B cell (primary cell): ENCODE results near the gene UNC79. TPM values are rescaled to one million over a fixed set of nuclear protein-coding genes. Genes with fewer than 3 reads are reported as not detected.

Experiments used
- ATAC-seq: fragments of 200-7000 bp; cut with Tn5 transposase; one replicate; pipeline ENCODE4 v1.10.0; 2021; ENCODE audit warnings: low read depth, mild to moderate bottlenecking, moderate number of reproducible peaks, moderate library complexity
- CTCF ChIA-PET: fragments of 350-600 bp; sonication (Branson Sonifier 250); formaldehyde crosslinking; loops from one replicate; lab custom pipeline; 2021; ENCODE audit warnings: antibody characterized with exemption, inconsistent platforms; lab: Charles Lee
- POLR2A ChIA-PET: fragments of 350-600 bp; sonication (Branson Sonifier 250); formaldehyde crosslinking; loops from one replicate; lab custom pipeline; 2021; ENCODE audit warnings: antibody characterized with exemption; lab: Charles Lee
- DNase-seq: peaks from one replicate; pipeline ENCODE4 v3.0.0; 2013
- H2AFZ ChIP-seq: 2 replicates; pipeline ENCODE4 v1.6.1; 2012; ENCODE audit warnings: mild to moderate bottlenecking, low read depth, low read length; ENCODE audit not compliant: insufficient read depth, poor library complexity, severe bottlenecking
- H3K27ac ChIP-seq, 2 donors: 1 replicate in 1 of 2; 2 replicates in 1 of 2; pipeline ENCODE4 v1.5.1; 2012 to 2013; ENCODE audit warnings: low read length in 2 of 2, mild to moderate bottlenecking in 2 of 2, moderate library complexity in 1 of 2
- H3K27me3 ChIP-seq, 4 experiments: fragments of 200-600 bp in 1 of 4; sonication (generic) in 1 of 4; replicated peaks in 1 of 4; 1 replicate in 2 of 4; 2 replicates in 2 of 4; pipeline versions ENCODE4 v1.6.1 to v1.7.0; 2013 to 2016; ENCODE audit warnings: low read length in 3 of 4, mild to moderate bottlenecking in 2 of 4, mixed read lengths in 1 of 4, moderate library complexity in 1 of 4; ENCODE audit not compliant: insufficient read depth in 4 of 4, control insufficient read depth in 3 of 4; ENCODE audit errors: control extremely low read depth in 1 of 4
- H3K36me3 ChIP-seq, 2 experiments: replicated peaks in 1 of 2; 1 replicate in 1 of 2; 2 replicates in 1 of 2; pipeline versions ENCODE4 v1.6.1 to v1.7.1; 2013; ENCODE audit warnings: low read length in 1 of 2; ENCODE audit not compliant: insufficient read depth in 2 of 2, control insufficient read depth in 1 of 2; ENCODE audit errors: control extremely low read depth in 1 of 2, extremely low read depth in 1 of 2
- H3K4me1 ChIP-seq, 2 donors: fragments of 200-600 bp in 1 of 2; sonication (generic) in 1 of 2; 1 replicate in 1 of 2; 2 replicates in 1 of 2; pipeline versions ENCODE4 v1.5.1 to v1.6.1; 2013 to 2017; ENCODE audit warnings: low read length in 2 of 2; ENCODE audit not compliant: control insufficient read depth in 2 of 2, insufficient read depth in 2 of 2
- H3K4me2 ChIP-seq: replicated peaks from 2 replicates; pipeline ENCODE3; 2012; ENCODE audit warnings: mild to moderate bottlenecking, low read depth, low read length; ENCODE audit not compliant: poor library complexity, severe bottlenecking
- H3K4me3 ChIP-seq, 5 experiments: fragments of 200-600 bp in 1 of 5; sonication (generic) in 1 of 5; 1 replicate in 3 of 5; 2 replicates in 2 of 5; pipeline versions ENCODE4 v1.5.1 to v1.7.0; 2011 to 2016; ENCODE audit warnings: low read length in 4 of 5, mild to moderate bottlenecking in 4 of 5, low read depth in 2 of 5, control low read depth in 1 of 5, moderate library complexity in 1 of 5; ENCODE audit not compliant: insufficient read depth in 1 of 5; ENCODE audit errors: control extremely low read depth in 1 of 5, extremely low read depth in 1 of 5
- H3K79me2 ChIP-seq: fragments of 200-600 bp; sonication (generic); one replicate; pipeline ENCODE4 v1.6.0; 2016; ENCODE audit warnings: low read length; ENCODE audit not compliant: control insufficient read depth, insufficient read depth
- H3K9ac ChIP-seq: fragments of 200-600 bp; sonication (generic); 2 replicates; pipeline ENCODE4 v1.6.1; 2017; ENCODE audit warnings: mild to moderate bottlenecking, low read length, moderate library complexity
- H3K9me3 ChIP-seq, 3 donors: one replicate each; pipeline versions ENCODE4 v1.6.1 to v1.7.1; 2013; ENCODE audit warnings: low read length in 2 of 3; ENCODE audit not compliant: control insufficient read depth in 2 of 3, insufficient read depth in 1 of 3; ENCODE audit errors: control extremely low read depth in 1 of 3
- H4K20me1 ChIP-seq: 2 replicates; pipeline ENCODE4 v1.6.0; 2012; ENCODE audit warnings: mild to moderate bottlenecking, low read length; ENCODE audit not compliant: insufficient read depth, control insufficient read depth, poor library complexity, severe bottlenecking
- H3K27ac Mint-ChIP-seq: one replicate; pipeline ENCODE4 v1.8.0; 2021; ENCODE audit warnings: mixed read lengths
- H3K27me3 Mint-ChIP-seq: one replicate; pipeline ENCODE4 v1.8.0; 2021; ENCODE audit warnings: mixed read lengths
- H3K4me1 Mint-ChIP-seq: one replicate; pipeline ENCODE4 v1.8.0; 2021; ENCODE audit warnings: mixed read lengths
- H3K4me3 Mint-ChIP-seq: one replicate; pipeline ENCODE4 v1.8.0; 2021; ENCODE audit warnings: mixed read lengths
- H3K9me3 Mint-ChIP-seq: one replicate; pipeline ENCODE4 v1.8.0; 2022; ENCODE audit warnings: mixed read lengths; ENCODE audit not compliant: insufficient read depth
- EZH2 ChIP-seq: IDR thresholded peaks from 2 replicates; pipeline ENCODE4 v1.6.1; 2012; ENCODE audit warnings: borderline replicate concordance, low read depth, mild to moderate bottlenecking, moderate library complexity, low read length; ENCODE audit not compliant: insufficient read depth, poor library complexity, severe bottlenecking
- WGBS: methylation state at CpG from one replicate; pipeline ENCODE4 v1.1.5; 2013; ENCODE audit warnings: missing lambda C conversion rate; ENCODE audit not compliant: insufficient coverage; 5-methylcytosine and 5-hydroxymethylcytosine counted together
- intact Hi-C: fragments of 100-400 bp; cut with micrococcal nuclease; formaldehyde crosslinking; loops from one replicate; pipeline ENCODE4 v1.10.0; 2022
- polyA plus RNA-seq: library from polyadenylated mRNA; depleted of rRNA; stranded (reverse); fragments of >200 nt; gene quantifications from 2 replicates; pipeline ENCODE4 v1.2.3, GENCODE V29; 2012
- total RNA-seq, 2 donors: library from RNA; stranded (reverse); fragments of 120-200 nt in 1 of 2; gene quantifications; 1 replicate in 1 of 2; 2 replicates in 1 of 2; pipeline versions ENCODE4 v1.2.3 to v1.2.4, GENCODE V29; 2013 to 2022
- TF ChIP-seq, protein P1 (sequence below): fragments of 200-600 bp; IDR thresholded peaks from one replicate; pipeline ENCODE4 v1.8.0; 2022; ENCODE audit warnings: antibody characterized with exemption, mild to moderate bottlenecking

UNC79 gene
- total and polyA plus RNA-seq, 2 donors (not counting 1 experiment from before 2014, with no cell fraction given): 0.04 to 0.15 TPM

DNA sequence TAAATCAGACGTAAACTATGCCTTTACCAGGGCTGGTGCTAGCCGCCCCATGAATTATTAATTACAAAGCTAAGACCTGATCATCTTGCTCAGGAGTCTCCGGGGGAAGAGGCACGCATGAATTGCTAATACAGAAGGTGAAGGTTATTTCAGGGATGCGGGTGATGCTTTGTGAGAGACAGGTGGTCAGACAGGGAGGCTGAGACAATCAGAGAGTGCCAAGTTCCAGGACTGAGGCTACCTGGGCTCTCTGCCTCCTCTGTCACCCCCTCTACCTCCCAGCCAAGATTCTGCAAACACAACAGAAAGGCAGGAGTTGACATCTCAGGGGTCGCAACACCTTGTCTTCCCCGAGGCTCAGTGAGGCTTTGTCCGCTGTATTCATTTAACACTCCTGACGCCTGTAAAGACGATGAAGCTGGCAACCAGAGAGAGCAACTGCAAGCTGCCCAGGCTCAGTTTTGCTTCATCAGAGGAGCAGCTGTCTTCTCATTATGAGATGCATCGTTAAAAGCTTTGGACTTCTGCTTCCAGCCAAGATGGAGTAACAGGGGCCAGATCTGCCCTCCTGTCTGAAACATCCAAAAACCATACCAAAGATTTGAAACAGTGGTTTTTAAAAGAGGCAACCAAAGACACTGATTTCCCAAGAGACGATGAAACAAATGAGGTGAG lies 311.0 kb downstream of the UNC79 start:
- Histone ChIP-seq H4K20me1 (no peaks in the 10 kb centered on the region), H3K9me3 (peaks cover 0 to 3% (median 0%) of the 10 kb centered on the region in 3 donors), H3K36me3 (no peaks in the 10 kb centered on the region), H2AFZ (no peak overlapping the region), H3K27me3 (no peaks in the 10 kb centered on the region), H3K4me1 (no peaks in the 10 kb centered on the region), H3K27ac (no peak overlapping the region), H3K79me2 (no peaks in the 10 kb centered on the region), H3K9ac (no peak overlapping the region), H3K4me3 (no peak overlapping the region), H3K4me2 (no peak overlapping the region)
- Mint-ChIP-seq H3K27me3 (peaks cover 18% of the 10 kb centered on the region), H3K9me3 (no peaks in the 10 kb centered on the region), H3K27ac (no peak overlapping the region), H3K4me3 (no peak overlapping the region), H3K4me1 (no peaks in the 10 kb centered on the region)
- CTCF ChIA-PET: no interaction called here
- intact Hi-C loops: no loop called here
- POLR2A ChIA-PET: no interaction called here
- TF ChIP-seq, protein P1, sequence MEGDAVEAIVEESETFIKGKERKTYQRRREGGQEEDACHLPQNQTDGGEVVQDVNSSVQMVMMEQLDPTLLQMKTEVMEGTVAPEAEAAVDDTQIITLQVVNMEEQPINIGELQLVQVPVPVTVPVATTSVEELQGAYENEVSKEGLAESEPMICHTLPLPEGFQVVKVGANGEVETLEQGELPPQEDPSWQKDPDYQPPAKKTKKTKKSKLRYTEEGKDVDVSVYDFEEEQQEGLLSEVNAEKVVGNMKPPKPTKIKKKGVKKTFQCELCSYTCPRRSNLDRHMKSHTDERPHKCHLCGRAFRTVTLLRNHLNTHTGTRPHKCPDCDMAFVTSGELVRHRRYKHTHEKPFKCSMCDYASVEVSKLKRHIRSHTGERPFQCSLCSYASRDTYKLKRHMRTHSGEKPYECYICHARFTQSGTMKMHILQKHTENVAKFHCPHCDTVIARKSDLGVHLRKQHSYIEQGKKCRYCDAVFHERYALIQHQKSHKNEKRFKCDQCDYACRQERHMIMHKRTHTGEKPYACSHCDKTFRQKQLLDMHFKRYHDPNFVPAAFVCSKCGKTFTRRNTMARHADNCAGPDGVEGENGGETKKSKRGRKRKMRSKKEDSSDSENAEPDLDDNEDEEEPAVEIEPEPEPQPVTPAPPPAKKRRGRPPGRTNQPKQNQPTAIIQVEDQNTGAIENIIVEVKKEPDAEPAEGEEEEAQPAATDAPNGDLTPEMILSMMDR: no peak
- TF ChIP-seq EZH2: no peak
- DNase-seq (no peak), ATAC-seq (no peak)
- WGBS: 92% methylated on average over 9 of the region's 12 CpGs

DNA sequence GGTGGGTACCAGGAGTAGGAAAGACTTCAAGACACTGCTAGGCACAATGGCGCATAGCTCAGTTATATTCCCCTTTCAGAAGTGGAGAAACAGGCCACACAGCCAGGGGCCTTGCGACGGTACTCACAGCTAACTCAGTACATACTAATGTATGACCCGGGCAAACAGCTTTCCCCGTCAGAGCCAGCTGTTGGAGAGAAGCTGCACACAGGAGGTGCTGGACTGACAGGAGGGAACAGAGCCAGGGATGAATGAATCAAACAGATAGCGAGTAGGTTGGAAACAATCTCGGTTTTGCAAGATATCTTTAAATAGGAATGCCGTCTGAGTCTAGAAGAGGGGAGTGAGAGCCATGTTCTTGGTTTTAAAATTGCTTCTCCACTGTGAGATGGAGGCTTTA lies 312.0 kb downstream of the UNC79 start:
- Mint-ChIP-seq H3K27me3 (peaks cover 12% of the 10 kb centered on the region), H3K27ac (no peak overlapping the region), H3K4me1 (no peaks in the 10 kb centered on the region), H3K4me3 (no peak overlapping the region), H3K9me3 (no peaks in the 10 kb centered on the region)
- H3K4me2 ChIP-seq: no peak overlapping the region
- H2AFZ ChIP-seq: no peak overlapping the region
- no peak overlapping the region for H3K4me3 ChIP-seq
- DNase-seq (no peak), ATAC-seq (no peak)
- H3K79me2 ChIP-seq: no peaks in the 10 kb centered on the region
- intact Hi-C loops: no loop called here
- no peaks in the 10 kb centered on the region for H3K27me3 ChIP-seq
- H3K36me3 ChIP-seq: no peaks in the 10 kb centered on the region
- ChIA-PET CTCF (no interaction called here), POLR2A (no interaction called here)
- 89% methylated on average over 6 of the region's 8 CpGs for WGBS
- no peaks in the 10 kb centered on the region for H4K20me1 ChIP-seq
- TF ChIP-seq EZH2: no peak
- TF ChIP-seq, protein P1: no peak
- no peaks in the 10 kb centered on the region for H3K4me1 ChIP-seq
- H3K9ac ChIP-seq: no peak overlapping the region
- H3K9me3 ChIP-seq: peaks cover 0 to 3% (median 0%) of the 10 kb centered on the region in 3 donors
- no peak overlapping the region for H3K27ac ChIP-seq
